Neural crest cell (in vitro differentiated cells): ENCODE data around the gene EIF4G3. TPM values are rescaled to one million over a fixed set of nuclear protein-coding genes. Genes with fewer than 3 reads are reported as not detected.

ENCODE experiments used
- DNase-seq: peaks from one replicate; pipeline ENCODE4 v3.0.0; 2021; ENCODE audit warnings: low read depth, mixed read lengths, low spot score
- H3K27ac Mint-ChIP-seq: one replicate; pipeline ENCODE4 v1.8.0; 2021; ENCODE audit warnings: mild to moderate bottlenecking, mixed read lengths; ENCODE audit not compliant: unreplicated experiment
- H3K27me3 Mint-ChIP-seq: 2 replicates; pipeline ENCODE4 v1.8.0; 2021; ENCODE audit warnings: low read depth, mild to moderate bottlenecking, mixed read lengths
- H3K36me3 Mint-ChIP-seq: 2 replicates; pipeline ENCODE4 v1.8.0; 2021; ENCODE audit warnings: low read depth, mild to moderate bottlenecking, mixed read lengths
- H3K4me1 Mint-ChIP-seq: 2 replicates; pipeline ENCODE4 v1.8.0; 2021; ENCODE audit warnings: mixed read lengths
- H3K4me3 Mint-ChIP-seq: one replicate; pipeline ENCODE4 v1.8.0; 2021; ENCODE audit warnings: mild to moderate bottlenecking, mixed read lengths
- H3K9me3 Mint-ChIP-seq: 2 replicates; pipeline ENCODE4 v1.8.0; 2021; ENCODE audit warnings: mixed read lengths
- total RNA-seq: library from RNA; stranded (reverse); gene quantifications from 2 replicates; pipeline ENCODE4 v1.2.1, GENCODE V29; 2021
- TF ChIP-seq, protein P1 (sequence below): fragments of 200-600 bp; sonication (generic); conservative IDR thresholded peaks from 2 replicates; pipeline ENCODE4 v1.5.0; 2021; ENCODE audit warnings: antibody characterized with exemption, mild to moderate bottlenecking

EIF4G3 gene
- total RNA-seq, 1 donor from 2014 or later: 97.5 TPM

DNA sequence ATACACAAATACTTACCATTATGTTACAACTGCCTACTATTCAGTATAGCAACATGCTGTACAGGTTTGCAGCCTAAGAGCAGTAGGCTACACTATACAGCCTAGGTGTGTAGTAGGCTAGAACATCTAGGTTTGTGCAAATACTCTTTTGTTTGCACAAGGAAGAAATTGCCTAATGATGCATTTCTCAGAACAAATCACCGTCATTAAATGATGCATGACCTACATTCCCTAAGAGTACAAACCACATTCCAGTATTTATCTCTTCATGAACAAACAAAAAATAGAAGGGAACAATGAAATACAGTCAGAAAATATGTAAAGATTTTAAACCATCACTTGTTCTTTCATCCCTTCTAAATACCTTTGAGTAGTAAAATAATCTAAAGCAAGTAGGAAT is 279.9 kb downstream of the EIF4G3 start:
- DNase-seq: no peak
- H3K4me1 Mint-ChIP-seq: no peaks in the 10 kb centered on the region
- H3K9me3 Mint-ChIP-seq: no peaks in the 10 kb centered on the region
- H3K4me3 Mint-ChIP-seq: no peak overlapping the region
- H3K27me3 Mint-ChIP-seq: no peaks in the 10 kb centered on the region
- TF ChIP-seq, protein P1, sequence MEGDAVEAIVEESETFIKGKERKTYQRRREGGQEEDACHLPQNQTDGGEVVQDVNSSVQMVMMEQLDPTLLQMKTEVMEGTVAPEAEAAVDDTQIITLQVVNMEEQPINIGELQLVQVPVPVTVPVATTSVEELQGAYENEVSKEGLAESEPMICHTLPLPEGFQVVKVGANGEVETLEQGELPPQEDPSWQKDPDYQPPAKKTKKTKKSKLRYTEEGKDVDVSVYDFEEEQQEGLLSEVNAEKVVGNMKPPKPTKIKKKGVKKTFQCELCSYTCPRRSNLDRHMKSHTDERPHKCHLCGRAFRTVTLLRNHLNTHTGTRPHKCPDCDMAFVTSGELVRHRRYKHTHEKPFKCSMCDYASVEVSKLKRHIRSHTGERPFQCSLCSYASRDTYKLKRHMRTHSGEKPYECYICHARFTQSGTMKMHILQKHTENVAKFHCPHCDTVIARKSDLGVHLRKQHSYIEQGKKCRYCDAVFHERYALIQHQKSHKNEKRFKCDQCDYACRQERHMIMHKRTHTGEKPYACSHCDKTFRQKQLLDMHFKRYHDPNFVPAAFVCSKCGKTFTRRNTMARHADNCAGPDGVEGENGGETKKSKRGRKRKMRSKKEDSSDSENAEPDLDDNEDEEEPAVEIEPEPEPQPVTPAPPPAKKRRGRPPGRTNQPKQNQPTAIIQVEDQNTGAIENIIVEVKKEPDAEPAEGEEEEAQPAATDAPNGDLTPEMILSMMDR: no peak
- no peak overlapping the region for H3K27ac Mint-ChIP-seq
- H3K36me3 Mint-ChIP-seq: peaks cover 3% of the 10 kb centered on the region

DNA sequence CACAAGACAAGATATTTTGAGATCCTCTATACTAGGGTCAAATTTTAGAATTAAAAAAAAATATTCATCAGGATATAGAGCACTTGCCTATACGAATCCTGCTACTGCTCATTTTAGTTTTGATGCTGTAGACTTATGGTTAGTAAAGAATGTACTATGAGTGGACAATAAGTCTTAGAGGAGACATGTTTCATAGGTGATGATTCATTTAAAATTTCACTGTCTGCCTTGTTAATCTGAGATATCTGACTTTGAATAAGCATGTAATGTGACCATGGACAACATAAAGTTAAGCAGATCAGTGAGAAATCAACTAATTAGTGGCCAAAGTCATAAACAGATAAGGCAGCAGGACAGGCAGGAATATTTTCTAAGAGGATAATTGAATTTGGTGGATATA is 282.8 kb downstream of the EIF4G3 start:
- Mint-ChIP-seq H3K27ac (no peak overlapping the region), H3K9me3 (no peaks in the 10 kb centered on the region), H3K27me3 (no peaks in the 10 kb centered on the region), H3K36me3 (peaks cover 3% of the 10 kb centered on the region), H3K4me1 (no peaks in the 10 kb centered on the region), H3K4me3 (no peak overlapping the region)
- TF ChIP-seq, protein P1: no peak
- no peak for DNase-seq

DNA sequence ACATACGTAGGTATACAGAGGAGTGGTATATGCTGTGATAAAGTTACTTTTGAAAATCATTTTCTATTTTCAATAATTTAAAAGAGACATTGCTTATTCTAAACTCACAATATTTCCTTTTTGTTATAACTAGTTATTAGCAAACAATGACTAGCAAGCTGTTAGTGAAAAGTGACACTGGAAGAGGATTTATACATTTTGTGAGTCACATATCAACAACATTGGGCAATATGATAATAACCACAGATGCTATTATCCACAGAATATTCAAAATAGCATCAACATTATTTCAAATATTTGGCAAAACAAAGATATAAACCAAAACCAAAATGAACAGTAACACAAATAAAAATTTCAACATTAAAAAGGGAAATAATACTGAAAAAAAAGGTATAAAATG is 285.6 kb downstream of the EIF4G3 start:
- H3K4me3 Mint-ChIP-seq: no peak overlapping the region
- peaks cover 5% of the 10 kb centered on the region for H3K36me3 Mint-ChIP-seq
- no peak overlapping the region for H3K27ac Mint-ChIP-seq
- no peaks in the 10 kb centered on the region for H3K9me3 Mint-ChIP-seq
- TF ChIP-seq, protein P1: no peak
- H3K4me1 Mint-ChIP-seq: no peaks in the 10 kb centered on the region
- no peaks in the 10 kb centered on the region for H3K27me3 Mint-ChIP-seq
- no peak for DNase-seq

DNA sequence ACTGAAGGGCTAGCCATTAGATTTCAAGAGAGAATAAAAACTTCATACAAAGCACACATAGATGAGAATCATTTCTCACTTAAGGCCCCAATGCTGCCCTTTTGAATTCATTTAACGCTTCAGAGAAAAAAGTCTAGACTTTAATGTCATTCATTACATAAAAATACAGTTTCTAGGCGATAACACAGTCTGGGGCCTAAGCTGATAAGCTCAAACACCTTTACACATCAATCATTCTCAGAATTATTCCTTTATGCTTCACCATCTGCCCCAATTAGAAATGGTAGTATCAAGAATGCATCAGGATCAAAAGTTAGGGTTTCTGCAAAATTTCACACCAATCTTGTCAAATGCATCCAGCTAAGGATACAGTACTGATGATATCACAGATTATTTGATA is 289.5 kb downstream of the EIF4G3 start:
- Mint-ChIP-seq H3K27me3 (no peaks in the 10 kb centered on the region), H3K4me1 (no peaks in the 10 kb centered on the region), H3K36me3 (peaks cover 8% of the 10 kb centered on the region), H3K4me3 (no peak overlapping the region), H3K9me3 (no peaks in the 10 kb centered on the region), H3K27ac (no peak overlapping the region)
- TF ChIP-seq, protein P1: no peak
- DNase-seq: no peak

DNA sequence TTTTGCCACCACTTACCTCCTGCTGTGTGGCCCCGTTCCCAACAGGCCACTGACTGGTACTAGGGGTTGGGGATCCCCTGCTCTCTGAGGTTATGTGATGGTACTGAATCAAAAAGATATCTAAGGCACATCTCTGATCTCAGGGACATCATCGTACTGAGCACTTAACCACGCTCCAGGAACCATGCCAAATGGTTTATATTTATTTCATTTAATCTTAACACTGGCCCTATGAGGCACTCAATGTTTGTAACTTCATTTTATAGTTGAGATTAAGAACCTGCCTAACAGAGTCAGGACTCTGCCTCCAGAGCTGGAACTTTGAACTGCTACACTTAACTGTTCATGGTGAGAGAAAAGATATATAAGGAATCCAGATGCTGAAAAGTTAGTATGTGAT is 291.6 kb downstream of the EIF4G3 start:
- Mint-ChIP-seq H3K36me3 (peaks cover 8% of the 10 kb centered on the region), H3K9me3 (no peaks in the 10 kb centered on the region), H3K27ac (no peak overlapping the region), H3K4me1 (no peaks in the 10 kb centered on the region), H3K4me3 (no peak overlapping the region), H3K27me3 (no peaks in the 10 kb centered on the region)
- DNase-seq: no peak
- TF ChIP-seq, protein P1: no peak

DNA sequence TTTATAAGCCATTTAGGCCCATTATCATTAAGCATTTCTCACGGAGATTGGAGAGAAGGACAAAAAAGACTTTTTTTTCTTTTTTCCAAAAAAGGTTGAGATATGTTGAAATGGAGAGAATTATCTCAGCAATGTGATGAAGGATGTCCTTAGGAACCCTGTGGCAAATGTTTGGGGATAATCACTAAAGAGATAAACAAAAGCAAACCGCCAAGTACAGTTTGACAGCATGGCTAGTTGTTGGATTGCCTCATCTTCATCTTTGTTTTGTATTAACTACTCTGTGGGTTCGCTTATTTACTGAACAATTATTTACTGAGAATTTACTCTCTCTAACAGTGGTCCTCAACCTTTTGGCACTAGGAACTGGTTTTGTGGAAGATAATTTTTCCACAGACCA is 292.2 kb downstream of the EIF4G3 start:
- peaks cover 11% of the 10 kb centered on the region for H3K36me3 Mint-ChIP-seq
- no peaks in the 10 kb centered on the region for H3K9me3 Mint-ChIP-seq
- H3K27me3 Mint-ChIP-seq: no peaks in the 10 kb centered on the region
- H3K4me1 Mint-ChIP-seq: no peaks in the 10 kb centered on the region
- no peak overlapping the region for H3K4me3 Mint-ChIP-seq
- DNase-seq: no peak
- TF ChIP-seq, protein P1: no peak
- no peak overlapping the region for H3K27ac Mint-ChIP-seq
